Naive thymus-derived CD4-positive, alpha-beta T cell (primary cell): Measurements from ENCODE around the gene CGNL1. TPM values are rescaled to one million over a fixed set of nuclear protein-coding genes. Genes with fewer than 3 reads are reported as not detected.

Source experiments
- ATAC-seq: fragments of 150-1000 bp; cut with Tn5 transposase; 2 replicates; pipeline ENCODE4 v1.10.0; 2021; ENCODE audit warnings: mild to moderate bottlenecking, moderate library complexity
- CTCF ChIA-PET: fragments of 350-600 bp; sonication (Branson Sonifier 250); formaldehyde crosslinking; loops from one replicate; lab custom pipeline; 2021; ENCODE audit warnings: antibody characterized with exemption; lab: Charles Lee
- POLR2A ChIA-PET: fragments of 350-600 bp; sonication (Branson Sonifier 250); formaldehyde crosslinking; loops from one replicate; lab custom pipeline; 2021; ENCODE audit warnings: antibody characterized with exemption, inconsistent platforms; lab: Charles Lee
- DNase-seq, 9 donors: peaks; one replicate each; pipeline versions ENCODE4 v3.0.0 to v3.0.0-alpha.2; 2020 to 2022; ENCODE audit warnings: mixed read lengths in 1 of 9
- H3K27ac ChIP-seq: one replicate; pipeline ENCODE4 v1.7.0; 2013; ENCODE audit warnings: mild to moderate bottlenecking, low read depth, low read length, moderate library complexity
- H3K27me3 ChIP-seq, 2 donors: one replicate each; pipeline ENCODE4 v1.7.0; 2013; ENCODE audit warnings: low read length in 2 of 2, mild to moderate bottlenecking in 2 of 2, moderate library complexity in 2 of 2; ENCODE audit not compliant: control insufficient read depth in 2 of 2, insufficient read depth in 2 of 2
- H3K36me3 ChIP-seq, 3 experiments: 1 replicate in 2 of 3; 2 replicates in 1 of 3; pipeline ENCODE4 v1.7.0; 2013; ENCODE audit warnings: low read length in 3 of 3, mild to moderate bottlenecking in 3 of 3, moderate library complexity in 1 of 3; ENCODE audit not compliant: insufficient read depth in 3 of 3, control insufficient read depth in 2 of 3
- H3K4me1 ChIP-seq, 2 donors: one replicate each; pipeline ENCODE4 v1.7.0; 2013; ENCODE audit warnings: low read length in 2 of 2, mild to moderate bottlenecking in 2 of 2, moderate library complexity in 1 of 2; ENCODE audit not compliant: control insufficient read depth in 2 of 2, insufficient read depth in 2 of 2
- H3K4me3 ChIP-seq: 2 replicates; pipeline ENCODE4 v1.7.0; 2013; ENCODE audit warnings: mild to moderate bottlenecking, low read length
- H3K9me3 ChIP-seq, 3 experiments: 1 replicate in 2 of 3; 2 replicates in 1 of 3; pipeline ENCODE4 v1.7.0; 2013; ENCODE audit warnings: low read length in 3 of 3; ENCODE audit not compliant: control insufficient read depth in 2 of 3
- H3K27ac Mint-ChIP-seq, 9 donors: one replicate each; pipeline ENCODE4 v1.8.0; 2020 to 2022; ENCODE audit warnings: mixed read lengths in 9 of 9, mild to moderate bottlenecking in 8 of 9, moderate library complexity in 5 of 9, inconsistent platforms in 2 of 9
- H3K27me3 Mint-ChIP-seq, 5 donors: one replicate each; pipeline ENCODE4 v1.8.0; 2021 to 2022; ENCODE audit warnings: mixed read lengths in 5 of 5, mild to moderate bottlenecking in 1 of 5
- H3K36me3 Mint-ChIP-seq, 5 donors: one replicate each; pipeline ENCODE4 v1.8.0; 2020 to 2022; ENCODE audit warnings: mixed read lengths in 5 of 5, mild to moderate bottlenecking in 3 of 5, inconsistent platforms in 1 of 5
- H3K4me1 Mint-ChIP-seq, 7 donors: one replicate each; pipeline ENCODE4 v1.8.0; 2020 to 2022; ENCODE audit warnings: mixed read lengths in 7 of 7, mild to moderate bottlenecking in 3 of 7, inconsistent platforms in 1 of 7
- H3K4me3 Mint-ChIP-seq, 10 donors: one replicate each; pipeline ENCODE4 v1.8.0; 2020 to 2022; ENCODE audit warnings: mild to moderate bottlenecking in 10 of 10, mixed read lengths in 10 of 10, moderate library complexity in 6 of 10, inconsistent platforms in 2 of 10
- H3K9me3 Mint-ChIP-seq, 11 donors: one replicate each; pipeline ENCODE4 v1.8.0; 2020 to 2022; ENCODE audit warnings: mixed read lengths in 11 of 11, mild to moderate bottlenecking in 4 of 11, inconsistent platforms in 1 of 11, moderate library complexity in 1 of 11
- intact Hi-C, 2 donors: fragments of 100-400 bp; cut with micrococcal nuclease; formaldehyde crosslinking; loops; one replicate each; pipeline ENCODE4 v1.15.1; 2023
- polyA plus RNA-seq, 2 donors: library from polyadenylated mRNA; unstranded; fragments of 300-500 nt; fragmentation: Illumina TruSeq; gene quantifications; one replicate each; pipeline ENCODE4 v1.2.3, GENCODE V29; 2021
- total RNA-seq, 6 experiments: library from RNA in 5 of 6; stranded (reverse) in 5 of 6; gene quantifications; 1 replicate in 5 of 6; 2 replicates in 1 of 6; pipeline ENCODE4 v1.2.3 and lab custom pipeline; 2021 to 2026

CGNL1 gene
- total and polyA plus RNA-seq, 7 experiments from 2014 or later, result not detected

GRCh38 chr15:57452090-57452754, 75.9 kb downstream of the CGNL1 start:
- CTCF ChIA-PET, result no interaction called here

GRCh38 chr15:57455929-57456328, 79.6 kb downstream of the CGNL1 start:
- H3K4me1 Mint-ChIP-seq, result no peaks in the 10 kb centered on the region
- POLR2A ChIA-PET, result no interaction called here
- no peaks in the 10 kb centered on the region for H3K9me3 Mint-ChIP-seq
- no peak for DNase-seq
- H3K36me3 Mint-ChIP-seq, result no peaks in the 10 kb centered on the region
- Histone ChIP-seq H3K36me3 (no peaks in the 10 kb centered on the region), H3K27ac (no peak overlapping the region), H3K9me3 (no peaks in the 10 kb centered on the region), H3K4me3 (no peak overlapping the region), H3K4me1 (no peaks in the 10 kb centered on the region), H3K27me3 (no peaks in the 10 kb centered on the region)
- intact Hi-C loops, result no loop called here
- ATAC-seq, result no peak
- peaks cover 6 to 29% (median 17%) of the 10 kb centered on the region in 5 donors for H3K27me3 Mint-ChIP-seq
- H3K27ac Mint-ChIP-seq, result no peak overlapping the region
- no peak overlapping the region for H3K4me3 Mint-ChIP-seq
- CTCF ChIA-PET, result no interaction called here

More at GRCh38 chr15:57452090-57452754, 75.9 kb downstream of the CGNL1 start:
- no peak overlapping the region for H3K4me3 ChIP-seq
- H3K4me1 ChIP-seq, result no peaks in the 10 kb centered on the region
- no peaks in the 10 kb centered on the region for H3K9me3 ChIP-seq
- H3K27ac ChIP-seq, result no peak overlapping the region
- Mint-ChIP-seq H3K27ac (no peak overlapping the region), H3K36me3 (no peaks in the 10 kb centered on the region), H3K27me3 (peaks cover 22 to 42% (median 35%) of the 10 kb centered on the region in 5 donors), H3K4me3 (no peak overlapping the region), H3K9me3 (no peaks in the 10 kb centered on the region), H3K4me1 (peaks cover 0 to 2% (median 0%) of the 10 kb centered on the region in 7 donors)
- H3K27me3 ChIP-seq, result no peaks in the 10 kb centered on the region
- ATAC-seq (no peak), DNase-seq (no peak)
- POLR2A ChIA-PET, result interaction anchor here (0.6 kb wide), 1 partner anchor 141 kb away, joined by 3 read pairs; no protein-coding TSS in a partner anchor
- no peaks in the 10 kb centered on the region for H3K36me3 ChIP-seq
- intact Hi-C loops, result no loop called here

- intact Hi-C loops, result no loop called here
- no peak for ATAC-seq
- Histone ChIP-seq H3K4me3 (no peak overlapping the region), H3K27me3 (no peaks in the 10 kb centered on the region), H3K27ac (no peak overlapping the region), H3K4me1 (no peaks in the 10 kb centered on the region), H3K36me3 (no peaks in the 10 kb centered on the region), H3K9me3 (no peaks in the 10 kb centered on the region)
- no peaks in the 10 kb centered on the region for H3K4me1 Mint-ChIP-seq
- H3K9me3 Mint-ChIP-seq, result no peaks in the 10 kb centered on the region
- H3K27ac Mint-ChIP-seq, result no peak overlapping the region
- DNase-seq, result no peak
- no peak overlapping the region for H3K4me3 Mint-ChIP-seq
- ChIA-PET CTCF (no interaction called here), POLR2A (no interaction called here)
- no peaks in the 10 kb centered on the region for H3K36me3 Mint-ChIP-seq
- peaks cover 6 to 23% (median 17%) of the 10 kb centered on the region in 5 donors for H3K27me3 Mint-ChIP-seq
Measured at GRCh38 chr15:57456559-57456958, 80.3 kb downstream of the CGNL1 start.

- H3K27ac ChIP-seq, result no peak overlapping the region
- intact Hi-C loops, result no loop called here
- no peaks in the 10 kb centered on the region for H3K9me3 ChIP-seq
- no peaks in the 10 kb centered on the region for H3K36me3 ChIP-seq
- H3K36me3 Mint-ChIP-seq, result no peaks in the 10 kb centered on the region
- ATAC-seq, result no peak
- H3K27ac Mint-ChIP-seq, result no peak overlapping the region
- ChIA-PET CTCF (no interaction called here), POLR2A (no interaction called here)
- H3K27me3 ChIP-seq, result no peaks in the 10 kb centered on the region
- no peak overlapping the region for H3K4me3 Mint-ChIP-seq
- no peaks in the 10 kb centered on the region for H3K9me3 Mint-ChIP-seq
- no peak for DNase-seq
- no peak overlapping the region for H3K4me3 ChIP-seq
- H3K27me3 Mint-ChIP-seq, result peaks cover 5 to 18% (median 13%) of the 10 kb centered on the region in 5 donors
- H3K4me1 Mint-ChIP-seq, result no peaks in the 10 kb centered on the region
- H3K4me1 ChIP-seq, result no peaks in the 10 kb centered on the region
Measured at GRCh38 chr15:57457726-57458125, 81.4 kb downstream of the CGNL1 start.

DNA sequence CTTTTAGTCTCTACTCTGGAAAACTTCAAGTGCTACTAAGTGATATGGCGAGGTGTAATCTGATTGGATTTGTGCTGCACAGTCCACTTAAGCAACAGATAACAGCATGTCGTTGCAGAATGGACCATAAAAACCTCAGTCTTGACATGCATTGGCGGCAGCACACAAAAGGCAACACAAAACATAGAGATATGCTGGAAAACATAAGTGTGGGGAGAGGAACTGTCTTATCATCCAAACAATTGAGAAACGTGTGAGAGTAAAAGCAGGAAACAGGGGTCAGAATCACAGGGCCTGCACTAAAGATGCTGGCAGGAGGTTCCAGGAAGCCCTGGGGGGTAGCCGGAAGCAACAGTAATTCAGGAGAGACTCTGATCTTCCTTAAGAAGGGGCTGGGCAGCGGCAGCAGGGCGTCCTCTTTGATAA, 82.1 kb downstream of the CGNL1 start:
- DNase-seq, result no peak
- Histone ChIP-seq H3K9me3 (no peaks in the 10 kb centered on the region), H3K4me1 (no peaks in the 10 kb centered on the region), H3K27me3 (no peaks in the 10 kb centered on the region), H3K27ac (no peak overlapping the region), H3K4me3 (no peak overlapping the region), H3K36me3 (no peaks in the 10 kb centered on the region)
- no peak for ATAC-seq
- H3K27me3 Mint-ChIP-seq, result peaks cover 4 to 19% (median 11%) of the 10 kb centered on the region in 5 donors
- H3K27ac Mint-ChIP-seq, result no peak overlapping the region
- no peaks in the 10 kb centered on the region for H3K4me1 Mint-ChIP-seq
- ChIA-PET CTCF (no interaction called here), POLR2A (no interaction called here)
- no peak overlapping the region for H3K4me3 Mint-ChIP-seq
- no peaks in the 10 kb centered on the region for H3K36me3 Mint-ChIP-seq
- intact Hi-C loops, result no loop called here
- H3K9me3 Mint-ChIP-seq, result no peaks in the 10 kb centered on the region

DNA sequence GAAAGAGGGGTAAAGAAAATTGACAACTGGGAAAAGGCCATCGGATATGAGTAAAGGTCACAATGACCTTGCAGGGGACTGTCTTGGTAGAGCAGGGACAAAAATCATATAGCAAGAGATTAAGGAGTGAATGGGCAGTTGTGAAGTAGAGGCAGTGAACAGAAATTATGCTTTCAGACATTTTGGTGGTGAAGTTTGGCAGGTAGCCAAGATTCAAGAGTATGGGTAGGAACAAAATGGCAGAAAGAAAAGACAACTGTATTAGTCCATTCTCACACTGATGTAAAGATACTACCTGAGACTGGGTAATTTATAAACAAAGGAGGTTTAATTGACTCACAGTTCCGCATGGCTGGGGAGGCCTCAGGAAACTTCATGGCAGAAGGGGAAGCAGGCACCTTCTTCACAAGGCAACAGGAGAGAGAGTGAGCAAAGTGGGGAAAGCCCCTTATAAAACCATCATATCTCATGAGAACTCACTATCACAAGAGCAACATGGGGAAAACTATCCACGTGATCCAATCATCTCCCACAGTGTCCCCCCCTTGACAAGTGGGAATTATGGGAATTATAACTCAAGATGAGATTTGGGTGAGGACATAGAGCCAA, 84.0 kb downstream of the CGNL1 start:
- no peaks in the 10 kb centered on the region for H3K9me3 ChIP-seq
- DNase-seq (no peak), ATAC-seq (no peak)
- H3K4me3 ChIP-seq, result no peak overlapping the region
- no peak overlapping the region for H3K27ac Mint-ChIP-seq
- intact Hi-C loops, result no loop called here
- H3K27me3 Mint-ChIP-seq, result peaks cover 0 to 13% (median 6%) of the 10 kb centered on the region in 5 donors
- ChIA-PET POLR2A (no interaction called here), CTCF (interaction anchor here (0.9 kb wide), 1 partner anchor 118 kb away, joined by 3 read pairs; no protein-coding TSS in a partner anchor)
- no peaks in the 10 kb centered on the region for H3K4me1 Mint-ChIP-seq
- H3K9me3 Mint-ChIP-seq, result no peaks in the 10 kb centered on the region
- H3K4me3 Mint-ChIP-seq, result no peak overlapping the region
- H3K27me3 ChIP-seq, result no peaks in the 10 kb centered on the region
- H3K36me3 ChIP-seq, result no peaks in the 10 kb centered on the region
- no peak overlapping the region for H3K27ac ChIP-seq
- no peaks in the 10 kb centered on the region for H3K4me1 ChIP-seq
- H3K36me3 Mint-ChIP-seq, result no peaks in the 10 kb centered on the region

- no peaks in the 10 kb centered on the region for H3K4me1 Mint-ChIP-seq
- ATAC-seq, result no peak
- no peak overlapping the region for H3K4me3 ChIP-seq
- H3K27me3 Mint-ChIP-seq, result peaks cover 3 to 13% (median 5%) of the 10 kb centered on the region in 5 donors
- no peaks in the 10 kb centered on the region for H3K9me3 Mint-ChIP-seq
- H3K36me3 Mint-ChIP-seq, result no peaks in the 10 kb centered on the region
- ChIA-PET POLR2A (no interaction called here), CTCF (no interaction called here)
- no peak overlapping the region for H3K4me3 Mint-ChIP-seq
- H3K9me3 ChIP-seq, result no peaks in the 10 kb centered on the region
- DNase-seq, result no peak
- no peak overlapping the region for H3K27ac Mint-ChIP-seq
- H3K4me1 ChIP-seq, result no peaks in the 10 kb centered on the region
- intact Hi-C loops, result no loop called here
- H3K36me3 ChIP-seq, result no peaks in the 10 kb centered on the region
- H3K27me3 ChIP-seq, result no peaks in the 10 kb centered on the region
- H3K27ac ChIP-seq, result no peak overlapping the region
Measured at GRCh38 chr15:57461541-57461940, 85.2 kb downstream of the CGNL1 start.
